PFSK-1 (cell line): ENCODE results near the gene MYOZ2.

Experiments used
- FOXP2 ChIP-seq: optimal IDR thresholded peaks from 2 replicates; pipeline ENCODE3; 2011; ENCODE audit warnings: borderline replicate concordance, control low read depth, inconsistent platforms; ENCODE audit not compliant: insufficient read depth; ENCODE audit errors: extremely low read length, extremely low read depth
- POLR2AphosphoS5 ChIP-seq: IDR thresholded peaks from 2 replicates; pipeline ENCODE4 v1.6.1; 2012; ENCODE audit warnings: low read depth, mild to moderate bottlenecking, control low read depth, low read length, moderate library complexity
- REST ChIP-seq, 2 experiments: IDR thresholded peaks; 2 replicates each; pipeline versions ENCODE4 v1.6.1 to v1.8.0; 2011 to 2012; ENCODE audit warnings: low read depth in 2 of 2, low read length in 2 of 2, control low read depth in 1 of 2, inconsistent platforms in 1 of 2, mild to moderate bottlenecking in 1 of 2, moderate library complexity in 1 of 2; ENCODE audit not compliant: insufficient read depth in 1 of 2
- SIN3A ChIP-seq: IDR thresholded peaks from 2 replicates; pipeline ENCODE4 v1.6.1; 2012; ENCODE audit warnings: mild to moderate bottlenecking, low read length, moderate library complexity, borderline replicate concordance; ENCODE audit not compliant: insufficient read depth
- TAF1 ChIP-seq: IDR thresholded peaks from 2 replicates; pipeline ENCODE4 v1.6.1; 2012; ENCODE audit warnings: low read length, control low read depth, borderline replicate concordance; ENCODE audit not compliant: insufficient read depth

Gene MYOZ2

GRCh38 chr4:119190354-119190753 lies 54.7 kb downstream of the MYOZ2 start:
- TF ChIP-seq POLR2AphosphoS5: no peak
- no peak for TF ChIP-seq TAF1

- no peak for TF ChIP-seq POLR2AphosphoS5
- no peak for TF ChIP-seq FOXP2
- no peak for TF ChIP-seq REST (IDR thresholded peaks at IDR 0.05; ENCODE audit: insufficient read depth in 1 of 2, low read depth in 2 of 2, low read length in 2 of 2)
- no peak for TF ChIP-seq SIN3A
- TF ChIP-seq TAF1: no peak
Measured at GRCh38 chr4:119191505-119191904, 55.9 kb downstream of the MYOZ2 start.

GRCh38 chr4:119197772-119198212 lies 62.2 kb downstream of the MYOZ2 start:
- TF ChIP-seq SIN3A (no peak), REST (IDR thresholded peaks at IDR 0.05; ENCODE audit: insufficient read depth in 1 of 2, low read depth in 2 of 2, low read length in 2 of 2) (no peak), TAF1 (no peak), POLR2AphosphoS5 (no peak)

GRCh38 chr4:119204916-119205315 lies 69.3 kb downstream of the MYOZ2 start:
- TF ChIP-seq POLR2AphosphoS5 (no peak), TAF1 (no peak), SIN3A (no peak), REST (IDR thresholded peaks at IDR 0.05; ENCODE audit: insufficient read depth in 1 of 2, low read depth in 2 of 2, low read length in 2 of 2) (no peak)

GRCh38 chr4:119205690-119206089 lies 70.1 kb downstream of the MYOZ2 start:
- TF ChIP-seq TAF1 (no peak), SIN3A (no peak)

- TF ChIP-seq TAF1 (no peak), POLR2AphosphoS5 (no peak), SIN3A (no peak), REST (IDR thresholded peaks at IDR 0.05; ENCODE audit: insufficient read depth in 1 of 2, low read depth in 2 of 2, low read length in 2 of 2) (no peak), FOXP2 (no peak)
Measured at GRCh38 chr4:119206178-119206577, 70.5 kb downstream of the MYOZ2 start.
